Ecto neural progenitor cell (in vitro differentiated cells): Measurements from ENCODE around the gene PLXNB3.

Source experiments
- DNase-seq: peaks from one replicate; pipeline ENCODE4 v3.0.0-alpha.2; 2018; ENCODE audit warnings: low spot score

Gene PLXNB3

GRCh38 chrX:153761863-153762262, 2.2 kb upstream of the PLXNB3 start:
- no peak for DNase-seq

GRCh38 chrX:153762626-153763173, 1.3 kb upstream of the PLXNB3 start:
- DNase-seq: no peak

GRCh38 chrX:153763298-153763932, 634 bp upstream of the PLXNB3 start:
- no peak for DNase-seq

GRCh38 chrX:153764786-153765137, 713 bp downstream of the PLXNB3 start:
- no peak for DNase-seq

- DNase-seq: no peak
Observed at GRCh38 chrX:153765138-153766079, 1.4 kb downstream of the PLXNB3 start.

GRCh38 chrX:153766098-153766817, 2.2 kb downstream of the PLXNB3 start:
- DNase-seq: no peak

- DNase-seq: no peak
Observed at GRCh38 chrX:153766871-153767673, 3.0 kb downstream of the PLXNB3 start.

GRCh38 chrX:153767674-153768055, 3.6 kb downstream of the PLXNB3 start:
- no peak for DNase-seq

- no peak for DNase-seq
Observed at GRCh38 chrX:153768311-153769157, 4.5 kb downstream of the PLXNB3 start.

- DNase-seq: no peak
Observed at GRCh38 chrX:153769158-153769864, 5.3 kb downstream of the PLXNB3 start.

GRCh38 chrX:153769865-153770600, 6.0 kb downstream of the PLXNB3 start:
- no peak for DNase-seq

GRCh38 chrX:153770601-153771414, 6.8 kb downstream of the PLXNB3 start:
- DNase-seq: no peak

GRCh38 chrX:153771415-153772315, 7.6 kb downstream of the PLXNB3 start:
- DNase-seq: no peak

GRCh38 chrX:153772316-153773217, 8.5 kb downstream of the PLXNB3 start:
- DNase-seq: no peak

- no peak for DNase-seq
Observed at GRCh38 chrX:153773218-153773611, 9.2 kb downstream of the PLXNB3 start.
